IMR-90 (cell line): ENCODE measurements around the gene RADIL. TPM values are rescaled to one million over a fixed set of nuclear protein-coding genes. Genes with fewer than 3 reads are reported as not detected.

ENCODE experiments used
- ATAC-seq: fragments of 200-7000 bp; cut with Tn5 transposase; 2 replicates; pipeline ENCODE4 v1.9.1; 2020; ENCODE audit warnings: low read depth, mild to moderate bottlenecking, moderate library complexity
- BruUV-seq: library from RNA; stranded (reverse); fragments of 400-500 nt; replicated peaks from 2 replicates; lab custom pipeline; 2021; lab: Mats Ljungman, UMichigan
- CTCF ChIA-PET: fragments of 300-600 bp; formaldehyde crosslinking; extraction: SDS; loops from one replicate; lab custom pipeline; 2021; ENCODE audit warnings: antibody characterized with exemption; lab: Yijun Ruan, JAX
- POLR2A ChIA-PET: fragments of 300-600 bp; sonication (Branson Sonifier 250); formaldehyde crosslinking; loops from one replicate; lab custom pipeline; 2022; ENCODE audit warnings: antibody characterized with exemption; ENCODE audit not compliant: unreplicated experiment; lab: Charles Lee
- DNase-seq: peaks from one replicate; pipeline ENCODE4 v3.0.0; 2013
- H2AFZ ChIP-seq: replicated peaks from 2 replicates; pipeline ENCODE3; 2013; ENCODE audit warnings: low read length, mild to moderate bottlenecking; ENCODE audit not compliant: poor library complexity
- H2AK5ac ChIP-seq: 2 replicates; pipeline ENCODE4 v1.6.1; 2013; ENCODE audit warnings: low read depth, low read length, inconsistent platforms
- H2AK9ac ChIP-seq: replicated peaks from 2 replicates; pipeline ENCODE3; 2013; ENCODE audit warnings: mild to moderate bottlenecking, low read depth, low read length, moderate library complexity; ENCODE audit not compliant: poor library complexity
- H2BK120ac ChIP-seq: 2 replicates; pipeline ENCODE4 v1.6.1; 2013; ENCODE audit warnings: low read depth, low read length, inconsistent platforms
- H2BK15ac ChIP-seq: 3 replicates; pipeline ENCODE4 v1.6.1; 2013; ENCODE audit warnings: low read depth, low read length, inconsistent platforms
- H2BK20ac ChIP-seq: 2 replicates; pipeline ENCODE4 v1.6.1; 2013; ENCODE audit warnings: low read depth, mild to moderate bottlenecking, inconsistent platforms, low read length, moderate library complexity
- H2BK5ac ChIP-seq: 2 replicates; pipeline ENCODE4 v1.6.1; 2013; ENCODE audit warnings: mild to moderate bottlenecking, low read depth, low read length, inconsistent platforms; ENCODE audit not compliant: poor library complexity, severe bottlenecking
- H3K14ac ChIP-seq: replicated peaks from 2 replicates; pipeline ENCODE4 v1.6.1; 2013; ENCODE audit warnings: low read depth, low read length, inconsistent platforms
- H3K18ac ChIP-seq: 2 replicates; pipeline ENCODE4 v1.6.1; 2013; ENCODE audit warnings: low read depth, low read length, control low read depth
- H3K23ac ChIP-seq: 2 replicates; pipeline ENCODE4 v1.6.1; 2013; ENCODE audit warnings: low read depth, low read length, inconsistent platforms
- H3K27ac ChIP-seq: 2 replicates; pipeline ENCODE4 v1.5.1; 2013; ENCODE audit warnings: mild to moderate bottlenecking, control low read depth, low read length; ENCODE audit not compliant: insufficient read depth
- H3K27me3 ChIP-seq: 2 replicates; pipeline ENCODE4 v1.6.1; 2013; ENCODE audit warnings: low read length; ENCODE audit not compliant: control insufficient read depth, insufficient read depth
- H3K36me3 ChIP-seq: 2 replicates; pipeline ENCODE4 v1.6.1; 2013; ENCODE audit warnings: low read length, mixed read lengths; ENCODE audit not compliant: control insufficient read depth, insufficient read depth
- H3K4ac ChIP-seq: 2 replicates; pipeline ENCODE4 v1.6.1; 2013; ENCODE audit warnings: low read depth, low read length, inconsistent platforms
- H3K4me1 ChIP-seq: 2 replicates; pipeline ENCODE4 v1.6.1; 2013; ENCODE audit warnings: low read length, mixed read lengths; ENCODE audit not compliant: control insufficient read depth, insufficient read depth
- H3K4me2 ChIP-seq: 2 replicates; pipeline ENCODE4 v1.6.1; 2013; ENCODE audit warnings: low read depth, mild to moderate bottlenecking, control low read depth, low read length, moderate library complexity
- H3K4me3 ChIP-seq: 2 replicates; pipeline ENCODE4 v1.5.1; 2013; ENCODE audit warnings: low read depth, mild to moderate bottlenecking, control low read depth, low read length, moderate library complexity; ENCODE audit not compliant: insufficient read depth
- H3K56ac ChIP-seq: 2 replicates; pipeline ENCODE4 v1.6.1; 2013; ENCODE audit warnings: low read length, inconsistent platforms; ENCODE audit not compliant: insufficient read depth; ENCODE audit errors: extremely low read depth
- H3K79me1 ChIP-seq, 2 experiments: 2 replicates each; pipeline ENCODE4 v1.6.1; 2013; ENCODE audit warnings: low read length in 2 of 2, inconsistent platforms in 1 of 2, low read depth in 1 of 2
- H3K9ac ChIP-seq: 2 replicates; pipeline ENCODE4 v1.6.1; 2013; ENCODE audit warnings: low read depth, low read length, control low read depth
- H3K9me1 ChIP-seq: 2 replicates; pipeline ENCODE4 v1.6.1; 2013; ENCODE audit warnings: low read length, inconsistent platforms; ENCODE audit not compliant: insufficient read depth
- H3K9me3 ChIP-seq: 2 replicates; pipeline ENCODE4 v1.6.1; 2013; ENCODE audit warnings: low read length; ENCODE audit not compliant: control insufficient read depth, insufficient read depth
- H4K20me1 ChIP-seq: 2 replicates; pipeline ENCODE4 v1.6.1; 2013; ENCODE audit warnings: low read length, inconsistent platforms; ENCODE audit not compliant: insufficient read depth
- H4K5ac ChIP-seq: 2 replicates; pipeline ENCODE4 v1.6.1; 2013; ENCODE audit warnings: mild to moderate bottlenecking, low read depth, low read length, control low read depth
- H4K8ac ChIP-seq, 2 experiments: 2 replicates each; pipeline ENCODE4 v1.6.1; 2013; ENCODE audit warnings: low read depth in 2 of 2, low read length in 2 of 2, control low read depth in 1 of 2, inconsistent platforms in 1 of 2
- H4K91ac ChIP-seq: 2 replicates; pipeline ENCODE4 v1.6.1; 2013; ENCODE audit warnings: low read depth, low read length, inconsistent platforms; ENCODE audit not compliant: insufficient read depth
- BHLHE40 ChIP-seq: fragments of 150-350 bp; IDR thresholded peaks from 2 replicates; pipeline ENCODE4 v1.6.1; 2016; ENCODE audit warnings: mild to moderate bottlenecking, low read depth, low read length
- CEBPB ChIP-seq: IDR thresholded peaks from 2 replicates; pipeline ENCODE4 v1.6.1; 2012; ENCODE audit warnings: low read depth, low read length, improper control_type of control experiment
- CHD1 ChIP-seq: IDR thresholded peaks from 2 replicates; pipeline ENCODE4 v1.6.1; 2012; ENCODE audit warnings: low read depth, low read length, improper control_type of control experiment
- MAFK ChIP-seq: IDR thresholded peaks from 2 replicates; pipeline ENCODE4 v1.6.1; 2012; ENCODE audit warnings: low read depth, low read length, improper control_type of control experiment
- MAZ ChIP-seq: IDR thresholded peaks from 2 replicates; pipeline ENCODE4 v1.6.1; 2012; ENCODE audit warnings: low read depth, mild to moderate bottlenecking, low read length, improper control_type of control experiment, moderate library complexity, borderline replicate concordance
- MXI1 ChIP-seq: IDR thresholded peaks from 2 replicates; pipeline ENCODE4 v1.6.1; 2012; ENCODE audit warnings: low read depth, mild to moderate bottlenecking, low read length, moderate library complexity, borderline replicate concordance
- NFE2L2 ChIP-seq: fragments of 150-350 bp; IDR thresholded peaks from 2 replicates; pipeline ENCODE4 v1.6.1; 2016; ENCODE audit warnings: low read depth, mild to moderate bottlenecking, low read length
- POLR2A ChIP-seq: IDR thresholded peaks from 2 replicates; pipeline ENCODE4 v1.6.1; 2012; ENCODE audit warnings: mild to moderate bottlenecking, low read depth, low read length
- RAD21 ChIP-seq: IDR thresholded peaks from 2 replicates; pipeline ENCODE4 v1.6.1; 2012; ENCODE audit warnings: low read length, improper control_type of control experiment
- RFX5 ChIP-seq: IDR thresholded peaks from 2 replicates; pipeline ENCODE4 v1.8.0; 2012; ENCODE audit warnings: low read depth, mild to moderate bottlenecking, low read length, moderate library complexity
- WGBS, 2 experiments: methylation state at CpG; one replicate each; pipeline versions ENCODE4 v1.1.5 to v1.1.7; 2013; ENCODE audit warnings: missing lambda C conversion rate in 2 of 2; ENCODE audit not compliant: insufficient read length in 1 of 2; ENCODE audit errors: extremely low coverage in 2 of 2; 5-methylcytosine and 5-hydroxymethylcytosine counted together
- dilution Hi-C: fragments of 300-500 bp; cut with HindIII; formaldehyde crosslinking; loops from one replicate; pipeline ENCODE4 v1.14.3; 2018; ENCODE audit warnings: low sequenced_read_pairs; ENCODE audit not compliant: unreplicated experiment
- in situ Hi-C: fragments of 300-500 bp; cut with MboI; formaldehyde crosslinking; loops from 3 replicates; pipeline ENCODE4 v1.14.3; 2019; ENCODE audit warnings: low sequenced_read_pairs, inconsistent platforms, mixed read lengths
- intact Hi-C: fragments of 100-400 bp; cut with micrococcal nuclease; formaldehyde crosslinking; loops from 2 replicates; pipeline ENCODE4 v1.10.0; 2022
- polyA plus RNA-seq, 3 experiments: library from polyadenylated mRNA; depleted of rRNA; stranded (reverse); fragments of >200 nt; gene quantifications; 2 replicates each; pipeline ENCODE4 v1.2.3, GENCODE V29; 2012; ENCODE audit warnings: low replicate concordance in 1 of 3
- total RNA-seq: library from RNA; depleted of rRNA; stranded (reverse); fragments of >200 nt; gene quantifications from 2 replicates; pipeline ENCODE4 v1.2.3, GENCODE V29; 2012
- TF ChIP-seq, protein P1 (sequence below): conservative IDR thresholded peaks from 2 replicates; pipeline ENCODE4 v1.5.1; 2012; ENCODE audit warnings: mild to moderate bottlenecking, low read depth, low read length, improper control_type of control experiment
- TF ChIP-seq, protein P2 (sequence below): fragments of 150-350 bp; IDR thresholded peaks from 2 replicates; pipeline ENCODE4 v1.6.1; 2016; ENCODE audit warnings: low read depth, mild to moderate bottlenecking, low read length, moderate library complexity, borderline replicate concordance

The RADIL gene
- total and polyA plus RNA-seq, 2 of the 4 experiments (the other 2 are of a cell fraction), result 0.18 to 0.48 TPM

GRCh38 chr7:4831723-4832495, 51.6 kb downstream of the RADIL start:
- Histone ChIP-seq H2BK15ac (no peak overlapping the region), H3K23ac (no peak overlapping the region), H3K36me3 (no peaks in the 10 kb centered on the region), H3K4me2 (no peak overlapping the region), H3K9ac (no peak overlapping the region), H4K20me1 (no peaks in the 10 kb centered on the region), H2BK5ac (no peak overlapping the region), H3K4me3 (no peak overlapping the region), H3K27ac (no peak overlapping the region), H4K8ac (no peak overlapping the region), H2AFZ (no peak overlapping the region), H3K14ac (no peak overlapping the region), H3K4ac (no peak overlapping the region), H2BK120ac (no peak overlapping the region), H3K56ac (no peak overlapping the region), H3K79me1 (no peaks in the 10 kb centered on the region), H2AK9ac (no peak overlapping the region), H3K9me3 (no peaks in the 10 kb centered on the region), H4K91ac (no peak overlapping the region), H2AK5ac (no peak overlapping the region), H3K9me1 (no peaks in the 10 kb centered on the region), H4K5ac (no peak overlapping the region), H3K18ac (no peak overlapping the region), H2BK20ac (no peak overlapping the region), H3K4me1 (no peaks in the 10 kb centered on the region), H3K27me3 (no peaks in the 10 kb centered on the region)
- ATAC-seq, result no peak
- no TSS peak for BruUV-seq
- DNase-seq, result no peak
- TF ChIP-seq, protein P1, sequence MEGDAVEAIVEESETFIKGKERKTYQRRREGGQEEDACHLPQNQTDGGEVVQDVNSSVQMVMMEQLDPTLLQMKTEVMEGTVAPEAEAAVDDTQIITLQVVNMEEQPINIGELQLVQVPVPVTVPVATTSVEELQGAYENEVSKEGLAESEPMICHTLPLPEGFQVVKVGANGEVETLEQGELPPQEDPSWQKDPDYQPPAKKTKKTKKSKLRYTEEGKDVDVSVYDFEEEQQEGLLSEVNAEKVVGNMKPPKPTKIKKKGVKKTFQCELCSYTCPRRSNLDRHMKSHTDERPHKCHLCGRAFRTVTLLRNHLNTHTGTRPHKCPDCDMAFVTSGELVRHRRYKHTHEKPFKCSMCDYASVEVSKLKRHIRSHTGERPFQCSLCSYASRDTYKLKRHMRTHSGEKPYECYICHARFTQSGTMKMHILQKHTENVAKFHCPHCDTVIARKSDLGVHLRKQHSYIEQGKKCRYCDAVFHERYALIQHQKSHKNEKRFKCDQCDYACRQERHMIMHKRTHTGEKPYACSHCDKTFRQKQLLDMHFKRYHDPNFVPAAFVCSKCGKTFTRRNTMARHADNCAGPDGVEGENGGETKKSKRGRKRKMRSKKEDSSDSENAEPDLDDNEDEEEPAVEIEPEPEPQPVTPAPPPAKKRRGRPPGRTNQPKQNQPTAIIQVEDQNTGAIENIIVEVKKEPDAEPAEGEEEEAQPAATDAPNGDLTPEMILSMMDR, result no peak
- TF ChIP-seq RAD21, result no peak
- no peak for TF ChIP-seq NFE2L2
- no peak for TF ChIP-seq POLR2A
- no peak for TF ChIP-seq MAFK
- TF ChIP-seq, protein P2, sequence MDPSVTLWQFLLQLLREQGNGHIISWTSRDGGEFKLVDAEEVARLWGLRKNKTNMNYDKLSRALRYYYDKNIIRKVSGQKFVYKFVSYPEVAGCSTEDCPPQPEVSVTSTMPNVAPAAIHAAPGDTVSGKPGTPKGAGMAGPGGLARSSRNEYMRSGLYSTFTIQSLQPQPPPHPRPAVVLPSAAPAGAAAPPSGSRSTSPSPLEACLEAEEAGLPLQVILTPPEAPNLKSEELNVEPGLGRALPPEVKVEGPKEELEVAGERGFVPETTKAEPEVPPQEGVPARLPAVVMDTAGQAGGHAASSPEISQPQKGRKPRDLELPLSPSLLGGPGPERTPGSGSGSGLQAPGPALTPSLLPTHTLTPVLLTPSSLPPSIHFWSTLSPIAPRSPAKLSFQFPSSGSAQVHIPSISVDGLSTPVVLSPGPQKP, result no peak
- no peak for TF ChIP-seq BHLHE40
- no peak for TF ChIP-seq MXI1
- no peak for TF ChIP-seq MAZ
- TF ChIP-seq CEBPB, result no peak
- no peak for TF ChIP-seq RFX5
- TF ChIP-seq CHD1, result no peak
- intact Hi-C loops, result loop anchor here (2.0 kb wide), 1 partner anchor 51 kb away; the partner anchor contains the start of gene RADIL
- CTCF ChIA-PET, result interaction anchor here (0.7 to 2.0 kb wide), 2 partner anchors 254 to 802 kb away, joined by 3 to 14 read pairs; no protein-coding TSS in a partner anchor
- POLR2A ChIA-PET, result no interaction called here
- in situ Hi-C loops, result no loop called here
- dilution Hi-C loops, result no loop called here
- 68% methylated on average over 6 of the region's 17 CpGs; no CpG with 5 or more reads in 1 of the 2 experiments for WGBS, 2 experiments
